Adrenal gland (tissue), 5 donors: ENCODE data around the gene CD80.

Experiments
- POLR2A ChIP-seq, 2 donors: fragments of 450-650 bp; IDR thresholded peaks; one replicate each; pipeline ENCODE4 v1.6.1; 2017; ENCODE audit warnings: antibody characterized with exemption in 2 of 2, mild to moderate bottlenecking in 2 of 2, moderate library complexity in 1 of 2
- TF ChIP-seq, protein P1 (sequence below), 6 experiments: fragments of 450-650 bp in 4 of 6; fragments of 200-600 bp in 2 of 6; sonication (generic) in 1 of 6; IDR thresholded peaks; 1 replicate in 5 of 6; 2 replicates in 1 of 6; pipeline versions ENCODE4 v1.5.1 to v1.8.0; 2016 to 2021; ENCODE audit warnings: antibody characterized with exemption in 6 of 6, mild to moderate bottlenecking in 2 of 6, moderate library complexity in 1 of 6
- donor health status: DM: no; HTN: no; CAD: no.

DNA sequence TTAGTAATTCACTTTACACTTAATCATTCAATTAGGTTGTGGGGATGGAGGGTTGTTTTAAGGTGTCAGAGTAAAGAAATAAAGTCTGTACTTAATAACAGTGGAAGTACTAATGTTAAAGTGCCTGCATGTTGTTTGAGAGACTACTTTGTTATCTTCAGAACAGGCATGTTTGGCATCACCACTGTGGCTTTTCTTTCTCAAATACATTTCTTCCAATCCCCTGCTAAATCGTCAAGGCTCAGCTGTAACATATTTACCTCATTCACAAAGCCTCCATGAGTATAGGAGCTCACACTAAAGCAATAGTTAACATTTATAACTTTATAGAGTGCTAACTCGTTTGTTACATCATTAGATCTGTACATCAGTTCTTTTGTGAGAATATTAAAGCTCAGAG lies 58.5 kb downstream of the CD80 start:
- TF ChIP-seq, protein P1, sequence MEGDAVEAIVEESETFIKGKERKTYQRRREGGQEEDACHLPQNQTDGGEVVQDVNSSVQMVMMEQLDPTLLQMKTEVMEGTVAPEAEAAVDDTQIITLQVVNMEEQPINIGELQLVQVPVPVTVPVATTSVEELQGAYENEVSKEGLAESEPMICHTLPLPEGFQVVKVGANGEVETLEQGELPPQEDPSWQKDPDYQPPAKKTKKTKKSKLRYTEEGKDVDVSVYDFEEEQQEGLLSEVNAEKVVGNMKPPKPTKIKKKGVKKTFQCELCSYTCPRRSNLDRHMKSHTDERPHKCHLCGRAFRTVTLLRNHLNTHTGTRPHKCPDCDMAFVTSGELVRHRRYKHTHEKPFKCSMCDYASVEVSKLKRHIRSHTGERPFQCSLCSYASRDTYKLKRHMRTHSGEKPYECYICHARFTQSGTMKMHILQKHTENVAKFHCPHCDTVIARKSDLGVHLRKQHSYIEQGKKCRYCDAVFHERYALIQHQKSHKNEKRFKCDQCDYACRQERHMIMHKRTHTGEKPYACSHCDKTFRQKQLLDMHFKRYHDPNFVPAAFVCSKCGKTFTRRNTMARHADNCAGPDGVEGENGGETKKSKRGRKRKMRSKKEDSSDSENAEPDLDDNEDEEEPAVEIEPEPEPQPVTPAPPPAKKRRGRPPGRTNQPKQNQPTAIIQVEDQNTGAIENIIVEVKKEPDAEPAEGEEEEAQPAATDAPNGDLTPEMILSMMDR (IDR thresholded peaks at IDR 0.05): no peak
- TF ChIP-seq POLR2A (IDR thresholded peaks at IDR 0.05): no peak
